ENCODE data around the gene MTMR2. TPM values are rescaled to one million over a fixed set of nuclear protein-coding genes. Genes with fewer than 3 reads are reported as not detected.

The MTMR2 gene
- total and polyA plus RNA-seq, 2 donors (not counting 3 experiments of a cell fraction or from before 2014, with no cell fraction given) = 19.5 to 49.5 TPM

GRCh38 chr11:95910638-95911368, 13.1 kb downstream of the MTMR2 start:
- no peak for DNase-seq (ENCODE audit: low read depth, low spot score)
- Histone ChIP-seq H4K20me1 (replicated peaks; ENCODE audit: control insufficient read depth, extremely low read depth, insufficient read depth, low read length) (no peaks in the 10 kb centered on the region), H2AFZ (ENCODE audit: low read depth, low read length) (no peak overlapping the region), H3K4me1 (ENCODE audit: control insufficient read depth, extremely low read depth, insufficient read depth, low read length) (peaks cover 14% of the 10 kb centered on the region), H3K9me3 (replicated peaks; ENCODE audit: control insufficient read depth, insufficient read depth, low read length) (no peaks in the 10 kb centered on the region), H3K36me3 (ENCODE audit: control insufficient read depth in 2 of 2, extremely low read depth in 1 of 2, insufficient read depth in 2 of 2, low read length in 2 of 2) (no peaks in the 10 kb centered on the region), H3K4me2 (ENCODE audit: insufficient read depth, low read length) (no peak overlapping the region), H3K9ac (replicated peaks; ENCODE audit: extremely low read depth, insufficient read depth, low read length) (no peak overlapping the region), H3K4me3 (replicated peaks in 1 of 3; ENCODE audit: insufficient read depth in 1 of 3, low read depth in 1 of 3, low read length in 3 of 3) (no peak overlapping the region), H3K27me3 (ENCODE audit: control insufficient read depth in 2 of 2, insufficient read depth in 2 of 2, low read length in 2 of 2) (no peaks in the 10 kb centered on the region), H3K9me1 (replicated peaks; ENCODE audit: control insufficient read depth, extremely low read depth, insufficient read depth, low read length) (no peaks in the 10 kb centered on the region), H3K27ac (ENCODE audit: insufficient read depth, low read depth, low read length) (no peak overlapping the region), H3K79me2 (ENCODE audit: control insufficient read depth, insufficient read depth, low read length) (peaks cover 84% of the 10 kb centered on the region)
- TF ChIP-seq MYC (IDR thresholded peaks at IDR 0.05; ENCODE audit: low read depth, low read length) (no peak), FOS (IDR thresholded peaks at IDR 0.05; ENCODE audit: borderline replicate concordance, insufficient read depth, low read length) (no peak), CTCF (IDR thresholded peaks at IDR 0.05; ENCODE audit: extremely low read depth in 1 of 2, insufficient read depth in 1 of 2, low read depth in 1 of 2, low read length in 2 of 2) (no peak), POLR2A (IDR thresholded peaks at IDR 0.05; ENCODE audit: low read depth, low read length) (no peak)
- no TSS peak for BruUV-seq (replicated peaks)
- dilution Hi-C loops (cut with MboI; ENCODE audit: extremely low pct_ligation_motif_present, low sequenced_read_pairs) (no loop called here), intact Hi-C loops (cut with micrococcal nuclease) (no loop called here)
- CTCF ChIA-PET = no interaction called here
- no peak for FAIRE-seq
- POLR2A ChIA-PET = no interaction called here

GRCh38 chr11:95908826-95909225, 15.1 kb downstream of the MTMR2 start:
- no peak overlapping the region for H3K4me3 ChIP-seq (replicated peaks in 1 of 3; ENCODE audit: insufficient read depth in 1 of 3, low read depth in 1 of 3, low read length in 3 of 3)
- CTCF ChIA-PET = no interaction called here
- no peak overlapping the region for H3K27ac ChIP-seq (ENCODE audit: insufficient read depth, low read depth, low read length)

More at GRCh38 chr11:95908826-95909225, 15.1 kb downstream of the MTMR2 start:
- H4K20me1 ChIP-seq (replicated peaks; ENCODE audit: control insufficient read depth, extremely low read depth, insufficient read depth, low read length) = no peaks in the 10 kb centered on the region
- H3K4me1 ChIP-seq (ENCODE audit: control insufficient read depth, extremely low read depth, insufficient read depth, low read length) = peaks cover 11% of the 10 kb centered on the region
- peak; percentile 5 for TF ChIP-seq FOS (IDR thresholded peaks at IDR 0.05; ENCODE audit: borderline replicate concordance, insufficient read depth, low read length)
- TF ChIP-seq MYC (IDR thresholded peaks at IDR 0.05; ENCODE audit: low read depth, low read length) = no peak
- TF ChIP-seq MAX (IDR thresholded peaks at IDR 0.05; ENCODE audit: insufficient read depth, insufficient read length) = no peak
- no peak for TF ChIP-seq CTCF (IDR thresholded peaks at IDR 0.05; ENCODE audit: extremely low read depth in 1 of 2, insufficient read depth in 1 of 2, low read depth in 1 of 2, low read length in 2 of 2)
- TF ChIP-seq JUN (IDR thresholded peaks at IDR 0.05; ENCODE audit: borderline replicate concordance, insufficient read depth, insufficient read length, low read depth) = no peak
- no peak for TF ChIP-seq POLR2A (IDR thresholded peaks at IDR 0.05; ENCODE audit: low read depth, low read length)
- TF ChIP-seq EZH2 (IDR thresholded peaks at IDR 0.05; ENCODE audit: borderline replicate concordance, low read depth, low read length, severe bottlenecking) = no peak
- no peak for TF ChIP-seq POLR2AphosphoS5 (IDR thresholded peaks at IDR 0.05; ENCODE audit: insufficient read depth, low read depth, low read length)
- no peak for TF ChIP-seq GATA2 (IDR thresholded peaks at IDR 0.05; ENCODE audit: insufficient read depth, insufficient read length, low read depth, low read length)
- H3K9me1 ChIP-seq (replicated peaks; ENCODE audit: control insufficient read depth, extremely low read depth, insufficient read depth, low read length) = no peaks in the 10 kb centered on the region
- DNase-seq (ENCODE audit: low read depth, low spot score) = peak; percentile 45
- no peaks in the 10 kb centered on the region for H3K36me3 ChIP-seq (ENCODE audit: control insufficient read depth in 2 of 2, extremely low read depth in 1 of 2, insufficient read depth in 2 of 2, low read length in 2 of 2)
- intact Hi-C loops (cut with micrococcal nuclease) = no loop called here
- H3K27me3 ChIP-seq (ENCODE audit: control insufficient read depth in 2 of 2, insufficient read depth in 2 of 2, low read length in 2 of 2) = no peaks in the 10 kb centered on the region
- H3K9me3 ChIP-seq (replicated peaks; ENCODE audit: control insufficient read depth, insufficient read depth, low read length) = no peaks in the 10 kb centered on the region
- H3K79me2 ChIP-seq (ENCODE audit: control insufficient read depth, insufficient read depth, low read length) = peaks cover 84% of the 10 kb centered on the region
- dilution Hi-C loops (cut with MboI; ENCODE audit: extremely low pct_ligation_motif_present, low sequenced_read_pairs) = no loop called here
- POLR2A ChIA-PET = no interaction called here
- H3K9ac ChIP-seq (replicated peaks; ENCODE audit: extremely low read depth, insufficient read depth, low read length) = no peak overlapping the region
- no peak for FAIRE-seq
- H3K4me2 ChIP-seq (ENCODE audit: insufficient read depth, low read length) = no peak overlapping the region
- no TSS peak for BruUV-seq (replicated peaks)
- H2AFZ ChIP-seq (ENCODE audit: low read depth, low read length) = no peak overlapping the region

Data from endothelial cell of umbilical vein (primary cell).